ENCODE results near the gene JARID2.
A peak's percentile ranks its signal among the peaks of the same experiment; 100 is the strongest.

Gene JARID2

GRCh38 chr6:15374119-15374518 lies 128.2 kb downstream of the JARID2 start:
- H3K4me3 Mint-ChIP-seq = no peak overlapping the region
- no peaks in the 10 kb centered on the region for H3K9me3 Mint-ChIP-seq
- peaks cover 28 to 34% of the 10 kb centered on the region in 2 donors for H3K4me1 Mint-ChIP-seq (ENCODE audit: low read depth in 2 of 2)
- DNase-seq (no peak), ATAC-seq (replicated peaks) (no peak)
- no peaks in the 10 kb centered on the region for H3K27me3 Mint-ChIP-seq
- no peak overlapping the region for H3K27ac Mint-ChIP-seq
- H3K36me3 Mint-ChIP-seq (ENCODE audit: insufficient read depth) = peaks cover 7% of the 10 kb centered on the region

DNA sequence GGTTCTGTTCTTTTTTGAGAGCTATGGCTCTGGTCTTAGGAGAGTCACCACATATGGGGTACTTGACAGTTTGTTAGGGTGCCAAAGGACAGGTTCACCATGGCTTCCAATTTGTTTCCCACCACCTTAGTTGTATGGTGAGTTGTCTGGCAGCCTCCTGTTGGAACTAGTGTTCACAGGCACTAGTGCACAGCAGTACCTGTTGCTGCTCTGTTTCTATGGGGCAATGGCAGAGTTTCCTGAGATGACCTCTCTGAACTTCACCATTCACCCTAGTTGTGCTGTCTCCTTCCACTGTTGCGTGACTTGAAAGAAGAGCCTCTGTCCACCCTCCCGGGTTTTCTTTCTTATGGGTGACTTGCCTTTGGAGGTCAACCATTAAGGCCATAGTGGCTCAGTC lies 129.1 kb downstream of the JARID2 start:
- H3K27ac Mint-ChIP-seq = no peak overlapping the region
- no peaks in the 10 kb centered on the region for H3K27me3 Mint-ChIP-seq
- ATAC-seq (replicated peaks) (no peak), DNase-seq (no peak)
- H3K36me3 Mint-ChIP-seq (ENCODE audit: insufficient read depth) = peaks cover 7% of the 10 kb centered on the region
- H3K9me3 Mint-ChIP-seq = no peaks in the 10 kb centered on the region
- no peak overlapping the region for H3K4me3 Mint-ChIP-seq
- peaks cover 22 to 36% of the 10 kb centered on the region in 2 donors for H3K4me1 Mint-ChIP-seq (ENCODE audit: low read depth in 2 of 2)

- peaks cover 7% of the 10 kb centered on the region for H3K36me3 Mint-ChIP-seq (ENCODE audit: insufficient read depth)
- H3K27me3 Mint-ChIP-seq = no peaks in the 10 kb centered on the region
- H3K4me1 Mint-ChIP-seq (ENCODE audit: low read depth in 2 of 2) = peaks cover 22 to 39% of the 10 kb centered on the region in 2 donors
- H3K4me3 Mint-ChIP-seq = no peak overlapping the region
- peak overlapping the region in 1 of 2 donors; percentile 20 for H3K27ac Mint-ChIP-seq
- H3K9me3 Mint-ChIP-seq = no peaks in the 10 kb centered on the region
- ATAC-seq (replicated peaks) (no peak), DNase-seq (no peak)
These were observed 129.9 kb downstream of the JARID2 start for GRCh38 chr6:15375638-15376290.

DNA sequence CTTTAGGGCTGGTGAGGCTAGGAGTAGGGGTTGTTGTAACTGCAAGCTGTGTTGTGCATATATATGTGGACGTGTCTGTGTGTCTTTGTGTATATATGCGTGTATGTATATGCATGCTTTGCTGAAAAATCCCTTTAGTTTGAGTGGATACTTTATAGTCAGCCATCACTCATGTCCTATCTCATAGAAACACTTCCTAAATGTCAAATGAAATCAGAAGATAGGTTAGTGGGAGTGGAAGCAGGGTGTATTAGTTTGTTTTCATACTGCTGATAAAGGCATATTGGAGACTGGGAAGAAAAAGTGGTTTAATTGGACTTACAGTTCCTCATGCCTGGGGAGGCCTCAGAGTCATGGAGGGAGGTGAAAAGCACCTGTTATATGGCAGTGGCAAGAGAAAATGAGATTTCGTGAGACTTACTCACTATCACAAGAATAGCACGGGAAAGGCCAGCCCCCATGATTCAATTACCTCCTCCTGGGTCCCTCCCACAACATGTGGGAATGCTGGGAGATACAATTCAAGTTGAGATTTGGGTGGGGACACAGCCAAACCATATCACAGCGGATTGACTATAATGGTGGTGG lies 131.1 kb downstream of the JARID2 start:
- DNase-seq = no peak
- Mint-ChIP-seq H3K9me3 (no peaks in the 10 kb centered on the region), H3K4me3 (no peak overlapping the region), H3K27me3 (no peaks in the 10 kb centered on the region), H3K27ac (no peak overlapping the region), H3K36me3 (ENCODE audit: insufficient read depth) (peaks cover 7% of the 10 kb centered on the region), H3K4me1 (ENCODE audit: low read depth in 2 of 2) (peaks cover 19 to 34% of the 10 kb centered on the region in 2 donors)
- ATAC-seq (replicated peaks) = no peak

DNA sequence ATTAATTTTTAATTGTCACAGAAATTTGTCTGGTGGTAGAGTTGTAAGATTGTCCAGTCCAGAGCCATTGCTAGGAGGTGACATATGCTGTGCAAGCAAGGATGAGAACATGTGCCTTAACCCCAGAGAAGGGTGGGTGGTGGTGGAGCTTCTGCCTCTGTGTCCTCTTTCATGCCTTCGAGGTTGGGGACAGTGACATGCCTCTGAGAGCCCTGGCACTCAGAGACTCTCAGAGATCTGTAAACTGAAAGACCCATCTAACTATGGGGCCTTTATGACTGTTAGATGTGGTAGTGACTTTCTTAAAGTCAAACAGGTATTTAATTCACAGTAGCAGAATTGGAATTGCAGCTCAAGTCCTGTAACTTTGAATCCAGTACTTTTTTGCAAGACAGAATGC lies 132.4 kb downstream of the JARID2 start:
- no peak for DNase-seq
- no peak for ATAC-seq (replicated peaks)
- H3K27ac Mint-ChIP-seq = no peak overlapping the region
- H3K36me3 Mint-ChIP-seq (ENCODE audit: insufficient read depth) = peaks cover 7% of the 10 kb centered on the region
- H3K27me3 Mint-ChIP-seq = no peaks in the 10 kb centered on the region
- no peaks in the 10 kb centered on the region for H3K9me3 Mint-ChIP-seq
- no peak overlapping the region for H3K4me3 Mint-ChIP-seq
- peaks cover 27 to 42% of the 10 kb centered on the region in 2 donors for H3K4me1 Mint-ChIP-seq (ENCODE audit: low read depth in 2 of 2)

DNA sequence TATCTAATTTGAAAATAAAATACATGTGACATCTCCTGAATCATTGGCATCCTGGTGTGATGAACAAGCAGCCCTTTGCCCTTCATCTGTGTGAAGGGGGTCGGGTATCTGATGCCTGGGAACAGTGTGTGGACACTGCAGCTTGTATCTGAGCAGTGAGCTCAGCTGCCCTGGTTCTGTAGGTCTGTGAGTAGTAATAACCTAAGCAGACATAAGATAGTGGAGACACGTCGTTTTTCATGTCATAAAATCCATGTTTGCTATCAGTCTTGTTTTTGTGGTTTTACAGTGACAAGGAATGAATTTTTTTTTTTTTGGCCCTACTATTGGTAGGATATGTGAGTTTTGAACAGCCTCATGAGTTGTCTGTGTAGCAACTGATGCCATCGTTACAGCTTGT lies 133.0 kb downstream of the JARID2 start:
- Mint-ChIP-seq H3K4me3 (no peak overlapping the region), H3K9me3 (no peaks in the 10 kb centered on the region), H3K4me1 (ENCODE audit: low read depth in 2 of 2) (peaks cover 28 to 42% of the 10 kb centered on the region in 2 donors), H3K27ac (no peak overlapping the region), H3K27me3 (no peaks in the 10 kb centered on the region), H3K36me3 (ENCODE audit: insufficient read depth) (peaks cover 7% of the 10 kb centered on the region)
- ATAC-seq (replicated peaks) = no peak
- DNase-seq = no peak

- H3K4me1 Mint-ChIP-seq (ENCODE audit: low read depth in 2 of 2) = peaks cover 32 to 48% of the 10 kb centered on the region in 2 donors
- no peaks in the 10 kb centered on the region for H3K27me3 Mint-ChIP-seq
- peaks cover 7% of the 10 kb centered on the region for H3K36me3 Mint-ChIP-seq (ENCODE audit: insufficient read depth)
- DNase-seq (no peak), ATAC-seq (replicated peaks) (no peak)
- no peak overlapping the region for H3K27ac Mint-ChIP-seq
- no peaks in the 10 kb centered on the region for H3K9me3 Mint-ChIP-seq
- no peak overlapping the region for H3K4me3 Mint-ChIP-seq
These were observed 134.5 kb downstream of the JARID2 start for GRCh38 chr6:15380351-15380750.

- DNase-seq (no peak), ATAC-seq (replicated peaks) (no peak)
- Mint-ChIP-seq H3K4me3 (no peak overlapping the region), H3K36me3 (ENCODE audit: insufficient read depth) (peaks cover 7% of the 10 kb centered on the region), H3K27ac (peak overlapping the region in 1 of 2 donors; percentile 36), H3K27me3 (no peaks in the 10 kb centered on the region), H3K9me3 (no peaks in the 10 kb centered on the region), H3K4me1 (ENCODE audit: low read depth in 2 of 2) (peaks cover 37 to 53% of the 10 kb centered on the region in 2 donors)
These were observed 136.2 kb downstream of the JARID2 start for GRCh38 chr6:15382089-15382488.

DNA sequence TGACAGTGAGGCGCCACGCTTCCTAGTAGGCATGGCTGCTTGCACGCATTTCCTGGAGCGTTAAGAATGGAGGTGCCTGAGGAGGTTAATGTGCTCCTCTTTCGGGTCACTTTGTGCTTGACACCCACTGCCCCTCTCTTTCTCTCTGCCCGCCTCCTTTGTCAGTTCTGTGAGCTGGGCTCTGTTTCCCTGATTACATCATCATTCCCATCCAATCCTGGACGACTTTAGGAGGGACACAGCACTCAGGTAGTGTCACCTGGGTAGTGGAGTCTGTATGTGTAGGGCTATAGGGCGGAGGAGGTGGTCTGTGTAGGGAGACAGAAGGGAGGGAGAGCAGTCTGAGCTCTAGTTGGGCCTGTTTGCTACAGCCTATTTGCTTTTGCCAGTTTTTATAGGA lies 136.8 kb downstream of the JARID2 start:
- H3K9me3 Mint-ChIP-seq = no peaks in the 10 kb centered on the region

DNA sequence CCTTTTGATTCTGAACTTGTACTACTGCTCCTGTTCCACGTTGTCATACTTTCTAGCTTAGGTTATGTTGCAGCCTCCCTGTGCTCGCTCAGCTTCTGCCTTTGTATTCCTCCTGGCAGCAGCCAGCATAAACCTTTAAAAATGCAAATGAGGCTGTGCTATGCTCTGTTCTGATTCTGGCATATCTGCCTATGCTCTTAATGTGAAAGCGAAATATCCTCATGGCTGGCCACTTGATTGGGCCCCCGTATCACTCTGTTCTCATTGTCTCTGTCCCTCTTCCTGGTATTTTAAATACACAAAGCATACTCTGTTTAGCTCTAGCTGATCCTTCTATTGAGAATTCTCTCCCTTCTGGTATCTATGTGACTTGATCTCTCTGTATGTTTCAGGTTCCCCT lies 139.0 kb downstream of the JARID2 start:
- no peak for DNase-seq
- Mint-ChIP-seq H3K27me3 (no peaks in the 10 kb centered on the region), H3K9me3 (no peaks in the 10 kb centered on the region), H3K36me3 (ENCODE audit: insufficient read depth) (no peaks in the 10 kb centered on the region), H3K4me1 (ENCODE audit: low read depth in 2 of 2) (peaks cover 48 to 65% of the 10 kb centered on the region in 2 donors), H3K27ac (peak overlapping the region in 1 of 2 donors; percentile 9), H3K4me3 (no peak overlapping the region)
- ATAC-seq (replicated peaks) = no peak

More for the DNA sequence above, 136.8 kb downstream of the JARID2 start:
- Mint-ChIP-seq H3K36me3 (ENCODE audit: insufficient read depth) (peaks cover 4% of the 10 kb centered on the region), H3K4me3 (no peak overlapping the region), H3K27ac (no peak overlapping the region), H3K27me3 (no peaks in the 10 kb centered on the region), H3K4me1 (ENCODE audit: low read depth in 2 of 2) (peaks cover 40 to 57% of the 10 kb centered on the region in 2 donors)
- DNase-seq (no peak), ATAC-seq (replicated peaks) (no peak)

DNA sequence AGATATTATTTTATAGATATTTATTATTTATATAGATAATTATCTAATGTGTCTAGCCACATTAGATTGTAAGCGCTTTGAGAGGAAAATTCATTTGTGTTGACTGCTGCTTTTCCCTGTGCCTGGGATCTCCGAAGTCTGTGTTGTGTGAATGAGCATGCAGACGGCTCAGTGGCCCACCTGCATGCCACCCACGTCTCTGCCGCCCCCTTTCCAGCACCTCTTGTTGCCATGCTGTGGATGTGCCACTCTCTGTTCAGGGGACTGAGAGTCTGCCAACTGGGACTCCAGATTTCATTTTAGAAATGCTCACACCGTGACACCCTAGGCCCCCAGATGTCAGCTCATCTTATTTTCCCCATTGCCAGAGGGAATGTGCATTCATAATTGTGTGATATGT lies 139.7 kb downstream of the JARID2 start:
- DNase-seq (no peak), ATAC-seq (replicated peaks) (no peak)
- no peak overlapping the region for H3K4me3 Mint-ChIP-seq
- H3K4me1 Mint-ChIP-seq (ENCODE audit: low read depth in 2 of 2) = peaks cover 52 to 63% of the 10 kb centered on the region in 2 donors
- H3K9me3 Mint-ChIP-seq = no peaks in the 10 kb centered on the region
- no peaks in the 10 kb centered on the region for H3K36me3 Mint-ChIP-seq (ENCODE audit: insufficient read depth)
- H3K27me3 Mint-ChIP-seq = no peaks in the 10 kb centered on the region
- peak overlapping the region in 1 of 2 donors; percentile 41 for H3K27ac Mint-ChIP-seq

- Mint-ChIP-seq H3K27me3 (no peaks in the 10 kb centered on the region), H3K27ac (peak overlapping the region in 1 of 2 donors; percentile 41), H3K4me3 (no peak overlapping the region), H3K36me3 (ENCODE audit: insufficient read depth) (no peaks in the 10 kb centered on the region), H3K4me1 (ENCODE audit: low read depth in 2 of 2) (peaks cover 57 to 66% of the 10 kb centered on the region in 2 donors), H3K9me3 (no peaks in the 10 kb centered on the region)
- ATAC-seq (replicated peaks) (no peak), DNase-seq (no peak)
These were observed 140.4 kb downstream of the JARID2 start for GRCh38 chr6:15386110-15386755.

DNA sequence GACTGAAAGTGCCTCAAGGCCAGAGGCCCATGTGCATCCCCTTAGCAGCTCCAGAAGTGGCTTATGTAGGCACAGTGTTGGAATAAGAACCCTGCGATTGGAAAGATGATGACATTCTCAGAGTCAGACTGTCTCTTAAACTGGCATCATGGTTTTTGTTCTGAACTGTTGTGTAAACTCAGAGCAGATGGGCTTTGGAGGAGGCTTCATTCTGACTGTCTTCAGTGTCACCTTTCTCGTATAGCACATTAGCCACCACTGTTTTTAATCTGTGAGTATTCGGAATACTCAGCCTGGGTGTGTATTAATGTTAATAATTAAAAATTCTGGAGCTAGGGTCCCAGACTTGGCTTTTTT lies 140.9 kb downstream of the JARID2 start:
- ATAC-seq (replicated peaks) (no peak), DNase-seq (no peak)
- Mint-ChIP-seq H3K27ac (peak overlapping the region; percentile 41 to 67), H3K36me3 (ENCODE audit: insufficient read depth) (no peaks in the 10 kb centered on the region), H3K9me3 (no peaks in the 10 kb centered on the region), H3K4me3 (peak overlapping the region in 1 of 2 donors; percentile 1), H3K4me1 (ENCODE audit: low read depth in 2 of 2) (peaks cover 55 to 64% of the 10 kb centered on the region in 2 donors), H3K27me3 (no peaks in the 10 kb centered on the region)

DNA sequence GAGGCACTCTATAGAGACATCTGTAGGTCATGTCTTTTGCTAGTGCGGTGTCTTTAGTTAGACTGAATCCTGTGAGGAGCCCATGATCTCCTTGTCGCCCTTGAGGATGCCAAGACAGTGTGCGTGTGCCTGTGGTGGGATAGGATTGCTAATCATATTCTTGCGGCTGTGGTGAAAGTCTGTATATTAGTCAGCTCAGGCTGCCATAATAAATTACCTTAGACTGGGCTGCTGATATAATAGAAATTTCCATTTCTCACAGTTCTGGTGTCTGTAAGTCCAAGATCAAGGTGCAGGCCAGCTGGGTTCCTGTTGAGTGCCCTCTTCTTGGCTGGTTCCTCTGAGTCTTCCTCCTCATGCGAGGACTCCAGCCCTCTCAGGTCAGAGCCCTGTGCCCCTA lies 141.2 kb downstream of the JARID2 start:
- DNase-seq (no peak), ATAC-seq (replicated peaks) (no peak)
- H3K9me3 Mint-ChIP-seq = no peaks in the 10 kb centered on the region
- H3K36me3 Mint-ChIP-seq (ENCODE audit: insufficient read depth) = no peaks in the 10 kb centered on the region
- peaks cover 52 to 62% of the 10 kb centered on the region in 2 donors for H3K4me1 Mint-ChIP-seq (ENCODE audit: low read depth in 2 of 2)
- peak overlapping the region; percentile 49 to 67 for H3K27ac Mint-ChIP-seq
- peak overlapping the region in 1 of 2 donors; percentile 1 for H3K4me3 Mint-ChIP-seq
- H3K27me3 Mint-ChIP-seq = no peaks in the 10 kb centered on the region
